SK-N-SH (cell line): ENCODE results near the gene PTPN23. TPM values are rescaled to one million over a fixed set of nuclear protein-coding genes. Genes with fewer than 3 reads are reported as not detected.

Source experiments
- CTCF ChIA-PET: fragments of 300-600, 350-600 bp; formaldehyde crosslinking; extraction: SDS; loops from one replicate; lab custom pipeline; 2021; lab: Yijun Ruan, JAX
- POLR2A ChIA-PET: fragments of 350-600 bp; sonication (Branson Sonifier 250); formaldehyde crosslinking; extraction: SDS; loops from one replicate; lab custom pipeline; 2020; ENCODE audit warnings: antibody characterized with exemption, inconsistent platforms; lab: Yijun Ruan, JAX
- DNase-seq: peaks from one replicate; pipeline ENCODE4 v3.0.0; 2012
- H2AFZ ChIP-seq: fragments of 200-600 bp; sonication (generic); 2 replicates; pipeline ENCODE4 v1.8.1; 2016; ENCODE audit warnings: antibody characterized with exemption, mild to moderate bottlenecking, low read depth
- H3F3A ChIP-seq: fragments of 200-600 bp; sonication (generic); replicated peaks from 2 replicates; pipeline ENCODE3; 2016; ENCODE audit warnings: antibody characterized with exemption, mild to moderate bottlenecking; ENCODE audit not compliant: insufficient read depth
- H3K27ac ChIP-seq, 2 experiments: fragments of 200-500 bp in 1 of 2; fragments of 200-600 bp in 1 of 2; sonication (Bioruptor generic) in 1 of 2; sonication (generic), shearing (Covaris generic) in 1 of 2; 2 replicates each; pipeline versions ENCODE4 v1.5.1 to v1.6.1; 2014 to 2016; ENCODE audit warnings: low read depth in 2 of 2, inconsistent platforms in 1 of 2, low read length in 1 of 2, mild to moderate bottlenecking in 1 of 2, mixed read lengths in 1 of 2
- H3K27me3 ChIP-seq: fragments of 200-600 bp; sonication (generic), shearing (Covaris generic); 2 replicates; pipeline ENCODE4 v1.6.1; 2016; ENCODE audit warnings: mixed run types; ENCODE audit not compliant: insufficient read depth
- H3K36me3 ChIP-seq, 2 experiments: fragments of 200-500 bp in 1 of 2; fragments of 200-600 bp in 1 of 2; sonication (Bioruptor generic) in 1 of 2; sonication (generic) in 1 of 2; replicated peaks in 1 of 2; 2 replicates each; pipeline versions ENCODE3 to v1.5.1; 2014 to 2016; ENCODE audit warnings: low read length in 1 of 2, mild to moderate bottlenecking in 1 of 2; ENCODE audit not compliant: insufficient read depth in 2 of 2, control insufficient read depth in 1 of 2
- H3K4me1 ChIP-seq, 2 experiments: fragments of 200-500 bp in 1 of 2; fragments of 200-600 bp in 1 of 2; sonication (Bioruptor generic) in 1 of 2; sonication (generic), shearing (Covaris generic) in 1 of 2; 2 replicates each; pipeline versions ENCODE4 v1.5.1 to v1.6.1; 2014 to 2016; ENCODE audit warnings: low read depth in 1 of 2, low read length in 1 of 2, mixed run types in 1 of 2; ENCODE audit not compliant: insufficient read depth in 2 of 2, control insufficient read depth in 1 of 2
- H3K4me2 ChIP-seq: fragments of 200-600 bp; sonication (generic), shearing (Covaris generic); 2 replicates; pipeline ENCODE4 v1.6.1; 2017; ENCODE audit warnings: mixed run types
- H3K4me3 ChIP-seq, 2 experiments: fragments of 200-500 bp in 1 of 2; fragments of 200-600 bp in 1 of 2; sonication (Bioruptor generic) in 1 of 2; sonication (generic), shearing (Covaris generic) in 1 of 2; 2 replicates each; pipeline versions ENCODE4 v1.5.1 to v1.8.1; 2014 to 2016; ENCODE audit warnings: low read depth in 2 of 2, inconsistent platforms in 1 of 2, low read length in 1 of 2, mild to moderate bottlenecking in 1 of 2, mixed read lengths in 1 of 2, moderate library complexity in 1 of 2
- H3K79me2 ChIP-seq: fragments of 200-600 bp; sonication (generic); 2 replicates; pipeline ENCODE4 v1.8.1; 2017; ENCODE audit warnings: mild to moderate bottlenecking; ENCODE audit not compliant: insufficient read depth
- H3K9ac ChIP-seq: fragments of 200-600 bp; sonication (generic); 2 replicates; pipeline ENCODE4 v1.6.1; 2017; ENCODE audit warnings: mixed run types
- H3K9me2 ChIP-seq: fragments of 200-600 bp; sonication (generic); 2 replicates; pipeline ENCODE4 v1.6.1; 2017; ENCODE audit warnings: mixed run types
- H3K9me3 ChIP-seq: fragments of 200-600 bp; sonication (generic); 2 replicates; pipeline ENCODE4 v1.6.1; 2017; ENCODE audit warnings: mixed run types, mild to moderate bottlenecking, moderate library complexity
- H4K20me1 ChIP-seq: fragments of 200-600 bp; sonication (generic); 2 replicates; pipeline ENCODE4 v1.6.1; 2017; ENCODE audit warnings: mild to moderate bottlenecking, mixed run types; ENCODE audit not compliant: insufficient read depth
- CHD2 ChIP-seq: fragments of 150-350 bp; IDR thresholded peaks from 2 replicates; pipeline ENCODE4 v1.6.1; 2018; ENCODE audit warnings: low read length; ENCODE audit not compliant: partially characterized antibody
- EP300 ChIP-seq, 2 experiments: IDR thresholded peaks; 2 replicates each; pipeline versions ENCODE4 v1.4.0 to v1.6.1; 2012; ENCODE audit warnings: borderline replicate concordance in 1 of 2, low read depth in 1 of 2, low read length in 1 of 2
- FOSL2 ChIP-seq: IDR thresholded peaks from 2 replicates; pipeline ENCODE4 v1.4.0; 2012; ENCODE audit warnings: low read depth, mild to moderate bottlenecking, moderate library complexity, borderline replicate concordance
- JUND ChIP-seq: IDR thresholded peaks from 2 replicates; pipeline ENCODE4 v1.4.0; 2012
- MXI1 ChIP-seq: IDR thresholded peaks from 2 replicates; pipeline ENCODE4 v1.6.1; 2012; ENCODE audit warnings: mild to moderate bottlenecking, low read depth, low read length, improper control_type of control experiment
- NFIC ChIP-seq: IDR thresholded peaks from 2 replicates; pipeline ENCODE4 v1.4.0; 2012; ENCODE audit warnings: borderline replicate concordance
- RXRA ChIP-seq: IDR thresholded peaks from 2 replicates; pipeline ENCODE4 v1.4.0; 2012; ENCODE audit warnings: low read depth, mild to moderate bottlenecking, borderline replicate concordance
- TAF1 ChIP-seq: IDR thresholded peaks from 2 replicates; pipeline ENCODE4 v1.6.1; 2012; ENCODE audit warnings: low read depth, mild to moderate bottlenecking, low read length, moderate library complexity, borderline replicate concordance
- TCF12 ChIP-seq: IDR thresholded peaks from 2 replicates; pipeline ENCODE4 v1.4.0; 2012
- TEAD4 ChIP-seq: IDR thresholded peaks from 2 replicates; pipeline ENCODE4 v1.4.0; 2012; ENCODE audit warnings: mild to moderate bottlenecking, borderline replicate concordance; ENCODE audit not compliant: insufficient read depth
- YY1 ChIP-seq: IDR thresholded peaks from 2 replicates; pipeline ENCODE4 v1.4.0; 2012; ENCODE audit warnings: low read depth, mild to moderate bottlenecking
- WGBS: methylation state at CpG from one replicate; pipeline ENCODE4 v1.1.6; 2017; ENCODE audit warnings: low lambda C conversion rate; 5-methylcytosine and 5-hydroxymethylcytosine counted together
- polyA plus RNA-seq, 3 experiments: library from polyadenylated mRNA; depleted of rRNA; stranded (reverse); fragments of >200 nt; gene quantifications; 2 replicates each; pipeline ENCODE4 v1.2.3, GENCODE V29; 2012
- TF ChIP-seq, protein P1 (sequence below): IDR thresholded peaks from 2 replicates; pipeline ENCODE4 v1.4.0; 2012; ENCODE audit warnings: low read depth
- TF ChIP-seq, protein P2 (sequence below): fragments of 150-350 bp; IDR thresholded peaks from 2 replicates; pipeline ENCODE4 v1.6.1; 2017; ENCODE audit warnings: antibody characterized with exemption, low read length, low read depth, borderline replicate concordance
- TF ChIP-seq, protein P3 (sequence below): fragments of 200-600 bp; sonication (generic); IDR thresholded peaks from 2 replicates; pipeline ENCODE4 v1.6.1; 2017; ENCODE audit warnings: antibody characterized with exemption, mild to moderate bottlenecking, moderate library complexity
- TF ChIP-seq, protein P4 (sequence below): IDR thresholded peaks from 2 replicates; pipeline ENCODE4 v1.6.1; 2012; ENCODE audit warnings: mild to moderate bottlenecking, low read depth, low read length, moderate library complexity
- TF ChIP-seq, protein P5 (sequence below): IDR thresholded peaks from 2 replicates; pipeline ENCODE4; 2012

Gene PTPN23
- polyA plus RNA-seq, 1 of the 3 experiments (the other 2 are of a cell fraction) = 10.9 TPM

DNA sequence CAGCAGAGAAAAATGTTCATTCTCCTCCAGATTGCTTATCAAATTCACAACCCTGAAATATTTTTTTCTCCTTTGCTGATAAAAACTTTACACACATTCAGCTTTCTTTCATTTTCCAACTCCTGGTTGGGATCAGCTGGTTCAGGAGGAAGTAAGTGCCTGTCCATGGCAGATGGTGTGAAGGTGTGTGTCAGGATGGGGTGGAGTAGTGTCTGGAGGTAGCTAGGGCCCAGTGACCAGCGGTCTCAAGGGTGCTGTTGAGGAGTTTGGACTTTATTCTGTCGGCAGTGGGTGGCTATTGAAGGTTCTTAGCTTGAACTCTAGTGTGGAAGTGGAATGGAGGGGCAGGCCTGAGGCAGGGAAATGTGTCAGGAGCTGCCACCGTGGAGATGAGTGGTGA lies 46.9 kb upstream of the PTPN23 start:
- POLR2A ChIA-PET = no interaction called here
- 83% methylated on average over 3 of the region's 3 CpGs for WGBS
- no peak for TF ChIP-seq JUND
- no peak for TF ChIP-seq CHD2
- TF ChIP-seq FOSL2 = no peak
- no peak for TF ChIP-seq YY1
- TF ChIP-seq, protein P1, sequence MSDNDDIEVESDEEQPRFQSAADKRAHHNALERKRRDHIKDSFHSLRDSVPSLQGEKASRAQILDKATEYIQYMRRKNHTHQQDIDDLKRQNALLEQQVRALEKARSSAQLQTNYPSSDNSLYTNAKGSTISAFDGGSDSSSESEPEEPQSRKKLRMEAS = no peak
- TF ChIP-seq, protein P2, sequence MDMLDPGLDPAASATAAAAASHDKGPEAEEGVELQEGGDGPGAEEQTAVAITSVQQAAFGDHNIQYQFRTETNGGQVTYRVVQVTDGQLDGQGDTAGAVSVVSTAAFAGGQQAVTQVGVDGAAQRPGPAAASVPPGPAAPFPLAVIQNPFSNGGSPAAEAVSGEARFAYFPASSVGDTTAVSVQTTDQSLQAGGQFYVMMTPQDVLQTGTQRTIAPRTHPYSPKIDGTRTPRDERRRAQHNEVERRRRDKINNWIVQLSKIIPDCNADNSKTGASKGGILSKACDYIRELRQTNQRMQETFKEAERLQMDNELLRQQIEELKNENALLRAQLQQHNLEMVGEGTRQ = no peak
- TF ChIP-seq, protein P3, sequence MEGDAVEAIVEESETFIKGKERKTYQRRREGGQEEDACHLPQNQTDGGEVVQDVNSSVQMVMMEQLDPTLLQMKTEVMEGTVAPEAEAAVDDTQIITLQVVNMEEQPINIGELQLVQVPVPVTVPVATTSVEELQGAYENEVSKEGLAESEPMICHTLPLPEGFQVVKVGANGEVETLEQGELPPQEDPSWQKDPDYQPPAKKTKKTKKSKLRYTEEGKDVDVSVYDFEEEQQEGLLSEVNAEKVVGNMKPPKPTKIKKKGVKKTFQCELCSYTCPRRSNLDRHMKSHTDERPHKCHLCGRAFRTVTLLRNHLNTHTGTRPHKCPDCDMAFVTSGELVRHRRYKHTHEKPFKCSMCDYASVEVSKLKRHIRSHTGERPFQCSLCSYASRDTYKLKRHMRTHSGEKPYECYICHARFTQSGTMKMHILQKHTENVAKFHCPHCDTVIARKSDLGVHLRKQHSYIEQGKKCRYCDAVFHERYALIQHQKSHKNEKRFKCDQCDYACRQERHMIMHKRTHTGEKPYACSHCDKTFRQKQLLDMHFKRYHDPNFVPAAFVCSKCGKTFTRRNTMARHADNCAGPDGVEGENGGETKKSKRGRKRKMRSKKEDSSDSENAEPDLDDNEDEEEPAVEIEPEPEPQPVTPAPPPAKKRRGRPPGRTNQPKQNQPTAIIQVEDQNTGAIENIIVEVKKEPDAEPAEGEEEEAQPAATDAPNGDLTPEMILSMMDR = no peak
- no peak for TF ChIP-seq TCF12
- TF ChIP-seq TEAD4 = no peak
- TF ChIP-seq, protein P4, sequence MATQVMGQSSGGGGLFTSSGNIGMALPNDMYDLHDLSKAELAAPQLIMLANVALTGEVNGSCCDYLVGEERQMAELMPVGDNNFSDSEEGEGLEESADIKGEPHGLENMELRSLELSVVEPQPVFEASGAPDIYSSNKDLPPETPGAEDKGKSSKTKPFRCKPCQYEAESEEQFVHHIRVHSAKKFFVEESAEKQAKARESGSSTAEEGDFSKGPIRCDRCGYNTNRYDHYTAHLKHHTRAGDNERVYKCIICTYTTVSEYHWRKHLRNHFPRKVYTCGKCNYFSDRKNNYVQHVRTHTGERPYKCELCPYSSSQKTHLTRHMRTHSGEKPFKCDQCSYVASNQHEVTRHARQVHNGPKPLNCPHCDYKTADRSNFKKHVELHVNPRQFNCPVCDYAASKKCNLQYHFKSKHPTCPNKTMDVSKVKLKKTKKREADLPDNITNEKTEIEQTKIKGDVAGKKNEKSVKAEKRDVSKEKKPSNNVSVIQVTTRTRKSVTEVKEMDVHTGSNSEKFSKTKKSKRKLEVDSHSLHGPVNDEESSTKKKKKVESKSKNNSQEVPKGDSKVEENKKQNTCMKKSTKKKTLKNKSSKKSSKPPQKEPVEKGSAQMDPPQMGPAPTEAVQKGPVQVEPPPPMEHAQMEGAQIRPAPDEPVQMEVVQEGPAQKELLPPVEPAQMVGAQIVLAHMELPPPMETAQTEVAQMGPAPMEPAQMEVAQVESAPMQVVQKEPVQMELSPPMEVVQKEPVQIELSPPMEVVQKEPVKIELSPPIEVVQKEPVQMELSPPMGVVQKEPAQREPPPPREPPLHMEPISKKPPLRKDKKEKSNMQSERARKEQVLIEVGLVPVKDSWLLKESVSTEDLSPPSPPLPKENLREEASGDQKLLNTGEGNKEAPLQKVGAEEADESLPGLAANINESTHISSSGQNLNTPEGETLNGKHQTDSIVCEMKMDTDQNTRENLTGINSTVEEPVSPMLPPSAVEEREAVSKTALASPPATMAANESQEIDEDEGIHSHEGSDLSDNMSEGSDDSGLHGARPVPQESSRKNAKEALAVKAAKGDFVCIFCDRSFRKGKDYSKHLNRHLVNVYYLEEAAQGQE = no peak
- no peak for TF ChIP-seq NFIC
- no peak for TF ChIP-seq MXI1
- no peak for TF ChIP-seq EP300 (IDR thresholded peaks at IDR 0.05; ENCODE audit: borderline replicate concordance in 1 of 2, low read depth in 1 of 2, low read length in 1 of 2)
- TF ChIP-seq RXRA = no peak
- TF ChIP-seq, protein P5, sequence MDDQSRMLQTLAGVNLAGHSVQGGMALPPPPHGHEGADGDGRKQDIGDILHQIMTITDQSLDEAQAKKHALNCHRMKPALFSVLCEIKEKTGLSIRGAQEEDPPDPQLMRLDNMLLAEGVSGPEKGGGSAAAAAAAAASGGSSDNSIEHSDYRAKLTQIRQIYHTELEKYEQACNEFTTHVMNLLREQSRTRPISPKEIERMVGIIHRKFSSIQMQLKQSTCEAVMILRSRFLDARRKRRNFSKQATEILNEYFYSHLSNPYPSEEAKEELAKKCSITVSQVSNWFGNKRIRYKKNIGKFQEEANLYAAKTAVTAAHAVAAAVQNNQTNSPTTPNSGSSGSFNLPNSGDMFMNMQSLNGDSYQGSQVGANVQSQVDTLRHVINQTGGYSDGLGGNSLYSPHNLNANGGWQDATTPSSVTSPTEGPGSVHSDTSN = no peak
- TF ChIP-seq TAF1 = no peak
- TF ChIP-seq, all 33 proteins: peak for 0
- H3F3A ChIP-seq = no peaks in the 10 kb centered on the region
- CTCF ChIA-PET = interaction anchor here (1.7 kb wide), 1 partner anchor 10 kb away, joined by 8 read pairs; no protein-coding TSS in a partner anchor
- H2AFZ ChIP-seq = no peak overlapping the region
- peaks cover 29 to 41% of the 10 kb centered on the region in 2 experiments for H3K36me3 ChIP-seq
- H4K20me1 ChIP-seq = no peaks in the 10 kb centered on the region
- H3K27me3 ChIP-seq = no peaks in the 10 kb centered on the region
- no peaks in the 10 kb centered on the region for H3K9me3 ChIP-seq
- no peak overlapping the region for H3K27ac ChIP-seq
- H3K9me2 ChIP-seq = no peaks in the 10 kb centered on the region
- H3K4me1 ChIP-seq = no peaks in the 10 kb centered on the region
- no peak for DNase-seq
- no peak overlapping the region for H3K4me2 ChIP-seq
- H3K4me3 ChIP-seq = no peak overlapping the region
- no peak overlapping the region for H3K9ac ChIP-seq
- no peaks in the 10 kb centered on the region for H3K79me2 ChIP-seq
